SK-N-SH treated with all-trans-retinoic acid at 6 μM for 48 hours (cell line): ENCODE results near the gene UBE2I.

Experiments used
- BACH2 ChIP-seq: fragments of 250-450 bp; sonication (Bioruptor Pico); IDR thresholded peaks from 2 replicates; pipeline ENCODE4 v1.9.0; 2021; ENCODE audit warnings: mild to moderate bottlenecking, borderline replicate concordance
- CSDC2 ChIP-seq: fragments of 250-450 bp; sonication (Bioruptor Pico); IDR thresholded peaks from 2 replicates; pipeline ENCODE4 v1.5.0; 2020; ENCODE audit warnings: mild to moderate bottlenecking, moderate library complexity
- ZFP30 ChIP-seq: fragments of 450-650 bp; formaldehyde crosslinking; IDR thresholded peaks from 2 replicates; pipeline ENCODE4 v1.5.0; 2022; ENCODE audit warnings: mild to moderate bottlenecking, moderate library complexity
- ZNF565 ChIP-seq: fragments of 450-650 bp; formaldehyde crosslinking; conservative IDR thresholded peaks from 2 replicates; pipeline ENCODE4 v1.5.0; 2020; ENCODE audit warnings: low read depth, mild to moderate bottlenecking, moderate library complexity

GRCh38 chr16:1265090-1265630 lies 44.3 kb upstream of the UBE2I start:
- TF ChIP-seq ZFP30 (CRISPR knock-in tag) (no peak), ZNF565 (no peak), CSDC2 (CRISPR knock-in tag) (no peak), BACH2 (CRISPR knock-in tag) (no peak)
